ENCODE results near the gene ITGB5.
A peak's percentile ranks its signal among the peaks of the same experiment; 100 is the strongest.

ITGB5 gene

GRCh38 chr3:124888482-124889441 is 1.6 kb upstream of the ITGB5 start:
- no peak for TF ChIP-seq CTCF (IDR thresholded peaks at IDR 0.05; ENCODE audit: insufficient read depth, low read length, missing control alignments)
- DNase-seq (ENCODE audit: low read depth, low spot score): no peak
- no peak overlapping the region for H3K4me3 ChIP-seq (ENCODE audit: low read depth, low read length)
- CTCF ChIA-PET: interaction anchor here (0.6 to 5.6 kb wide), 6 partner anchors 11 to 623 kb away, joined by 3 to 59 read pairs (median 18); no protein-coding TSS in a partner anchor
- POLR2A ChIA-PET: no interaction called here

GRCh38 chr3:124887932-124888298 is 750 bp upstream of the ITGB5 start:
- H3K4me3 ChIP-seq (ENCODE audit: low read depth, low read length): peak overlapping the region; percentile 68
- DNase-seq (ENCODE audit: low read depth, low spot score): no peak
- ChIA-PET CTCF (interaction anchor here (3.8 to 5.6 kb wide), 2 partner anchors 15 to 126 kb away, joined by 42 to 59 read pairs; no protein-coding TSS in a partner anchor), POLR2A (interaction anchor here (0.8 to 1.8 kb wide), 5 partner anchors 65 to 108 kb away, joined by 3 to 9 read pairs (median 4); no protein-coding TSS in a partner anchor)
- TF ChIP-seq CTCF (IDR thresholded peaks at IDR 0.05; ENCODE audit: insufficient read depth, low read length, missing control alignments): no peak

- ChIA-PET CTCF (interaction anchor here (0.7 to 1.6 kb wide), 7 partner anchors 15 to 327 kb away, joined by 3 to 7 read pairs (median 3); no protein-coding TSS in a partner anchor), POLR2A (interaction anchor here (0.6 to 1.8 kb wide), 7 partner anchors 41 to 254 kb away, joined by 3 to 9 read pairs (median 4); no protein-coding TSS in a partner anchor)
- DNase-seq (ENCODE audit: low read depth, low spot score): no peak
- TF ChIP-seq CTCF (IDR thresholded peaks at IDR 0.05; ENCODE audit: insufficient read depth, low read length, missing control alignments): no peak
- peak overlapping the region; percentile 68 for H3K4me3 ChIP-seq (ENCODE audit: low read depth, low read length)
These were observed 753 bp downstream of the ITGB5 start for GRCh38 chr3:124886168-124887056.

- POLR2A ChIA-PET: no interaction called here
- TF ChIP-seq CTCF (IDR thresholded peaks at IDR 0.05; ENCODE audit: insufficient read depth, low read length, missing control alignments): no peak
- peak overlapping the region; percentile 68 for H3K4me3 ChIP-seq (ENCODE audit: low read depth, low read length)
- CTCF ChIA-PET: interaction anchor here (1.0 to 1.6 kb wide), 4 partner anchors 34 to 326 kb away, joined by 3 to 7 read pairs (median 4); no protein-coding TSS in a partner anchor
- no peak for DNase-seq (ENCODE audit: low read depth, low spot score)
These were observed 1.5 kb downstream of the ITGB5 start for GRCh38 chr3:124885466-124886167.

- POLR2A ChIA-PET: interaction anchor here (0.6 to 0.7 kb wide), 2 partner anchors 71 to 123 kb away, joined by 4 read pairs; no protein-coding TSS in a partner anchor
- DNase-seq (ENCODE audit: low read depth, low spot score): no peak
- no peak for TF ChIP-seq CTCF (IDR thresholded peaks at IDR 0.05; ENCODE audit: insufficient read depth, low read length, missing control alignments)
- no peak overlapping the region; the same call in 1 of the 2 replicates for H3K4me3 ChIP-seq (ENCODE audit: low read depth, low read length)
- CTCF ChIA-PET: interaction anchor here (1.2 to 2.0 kb wide), 5 partner anchors 17 to 124 kb away, joined by 4 to 7 read pairs (median 5); no protein-coding TSS in a partner anchor
These were observed 2.6 kb downstream of the ITGB5 start for GRCh38 chr3:124884474-124885101.

All from AG04449 (cell line).